Measurements from ENCODE around the gene PIK3C2G. TPM values are rescaled to one million over a fixed set of nuclear protein-coding genes. Genes with fewer than 3 reads are reported as not detected.
A peak's percentile ranks its signal among the peaks of the same experiment; 100 is the strongest.
"Not testable (repeated sequence)": the region's sequence is repeated elsewhere in the genome, so short reads cannot be mapped to it uniquely, and the experiment has no call there.

Gene PIK3C2G
- total and polyA plus RNA-seq, 7 donors = under 0.01 TPM; not detected in 6

DNA sequence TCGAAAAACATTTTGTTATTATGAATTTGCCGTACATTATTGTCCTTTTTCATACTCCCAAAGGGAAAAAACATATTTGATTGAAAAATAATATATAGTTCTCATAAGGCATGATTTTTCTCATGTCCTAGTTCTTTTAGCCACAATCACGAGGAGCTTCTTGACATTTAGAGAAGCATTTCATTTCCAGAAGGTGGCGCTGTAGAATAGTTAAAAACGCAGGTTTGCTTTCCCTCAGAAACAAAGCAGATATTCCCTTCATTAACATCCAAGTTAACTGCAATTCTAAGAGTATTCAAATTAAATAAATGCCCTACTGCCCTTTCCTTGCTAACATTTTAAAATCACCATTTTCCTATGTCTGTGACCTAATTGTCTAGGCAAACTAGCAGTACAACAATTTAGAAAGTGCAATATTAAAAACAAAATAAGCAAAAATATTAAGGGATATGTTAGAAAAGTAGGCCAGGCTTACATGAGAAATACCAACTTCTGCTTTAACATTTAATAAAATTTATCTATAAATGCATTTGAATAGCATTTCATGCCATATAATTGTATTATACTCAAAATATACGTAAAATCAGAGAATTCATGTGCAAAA lies 10.9 kb upstream of the PIK3C2G start:
- no peak for ATAC-seq
- intact Hi-C loops (cut with DNase I) = loop anchor here in 1 of 2 donors (10.0 kb wide), 1 partner anchor 934 kb away; no protein-coding TSS in a partner anchor

GRCh38 chr12:18254081-18254480 lies 7.2 kb upstream of the PIK3C2G start:
- TF ChIP-seq, protein P1, sequence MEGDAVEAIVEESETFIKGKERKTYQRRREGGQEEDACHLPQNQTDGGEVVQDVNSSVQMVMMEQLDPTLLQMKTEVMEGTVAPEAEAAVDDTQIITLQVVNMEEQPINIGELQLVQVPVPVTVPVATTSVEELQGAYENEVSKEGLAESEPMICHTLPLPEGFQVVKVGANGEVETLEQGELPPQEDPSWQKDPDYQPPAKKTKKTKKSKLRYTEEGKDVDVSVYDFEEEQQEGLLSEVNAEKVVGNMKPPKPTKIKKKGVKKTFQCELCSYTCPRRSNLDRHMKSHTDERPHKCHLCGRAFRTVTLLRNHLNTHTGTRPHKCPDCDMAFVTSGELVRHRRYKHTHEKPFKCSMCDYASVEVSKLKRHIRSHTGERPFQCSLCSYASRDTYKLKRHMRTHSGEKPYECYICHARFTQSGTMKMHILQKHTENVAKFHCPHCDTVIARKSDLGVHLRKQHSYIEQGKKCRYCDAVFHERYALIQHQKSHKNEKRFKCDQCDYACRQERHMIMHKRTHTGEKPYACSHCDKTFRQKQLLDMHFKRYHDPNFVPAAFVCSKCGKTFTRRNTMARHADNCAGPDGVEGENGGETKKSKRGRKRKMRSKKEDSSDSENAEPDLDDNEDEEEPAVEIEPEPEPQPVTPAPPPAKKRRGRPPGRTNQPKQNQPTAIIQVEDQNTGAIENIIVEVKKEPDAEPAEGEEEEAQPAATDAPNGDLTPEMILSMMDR (IDR thresholded peaks at IDR 0.05) = no peak
- Histone ChIP-seq H3K36me3 (ENCODE audit: insufficient read depth in 1 of 2, low read depth in 1 of 2) (no peaks in the 10 kb centered on the region), H3K9me3 (no peaks in the 10 kb centered on the region), H3K27me3 (ENCODE audit: insufficient read depth in 3 of 3, low read length in 2 of 3) (no peaks in the 10 kb centered on the region), H3K27ac (no peak overlapping the region), H3K4me1 (no peaks in the 10 kb centered on the region), H3K4me3 (no peak overlapping the region)
- ATAC-seq (no peak), DNase-seq (no peak)
- 65 to 70% (median 68%) methylated on average over 1 of the region's 1 CpG for WGBS, 3 donors
- intact Hi-C loops (cut with DNase I) = loop anchor here in 1 of 2 donors (10.0 kb wide), 1 partner anchor 931 kb away; no protein-coding TSS in a partner anchor

More for the DNA sequence above, 10.9 kb upstream of the PIK3C2G start:
- Histone ChIP-seq H3K27ac (no peak overlapping the region), H3K9me3 (no peaks in the 10 kb centered on the region), H3K36me3 (ENCODE audit: insufficient read depth in 1 of 2, low read depth in 1 of 2) (no peaks in the 10 kb centered on the region), H3K27me3 (ENCODE audit: insufficient read depth in 3 of 3, low read length in 2 of 3) (no peaks in the 10 kb centered on the region), H3K4me3 (no peak overlapping the region), H3K4me1 (no peaks in the 10 kb centered on the region)
- WGBS, 3 donors = 23 to 24% (median 23%) methylated on average over 6 of the region's 6 CpGs
- no peak for DNase-seq
- TF ChIP-seq, protein P1 (IDR thresholded peaks at IDR 0.05) = peak; percentile 49

GRCh38 chr12:18255004-18255403 lies 6.3 kb upstream of the PIK3C2G start:
- ATAC-seq; H3K27me3 ChIP-seq (ENCODE audit: insufficient read depth in 3 of 3, low read length in 2 of 3); DNase-seq; H3K9me3 ChIP-seq; H3K36me3 ChIP-seq (ENCODE audit: insufficient read depth in 1 of 2, low read depth in 1 of 2); H3K4me3 ChIP-seq; H3K4me1 ChIP-seq; H3K27ac ChIP-seq: not testable (repeated sequence)
- intact Hi-C loops (cut with DNase I) = loop anchor here in 1 of 2 donors (10.0 kb wide), 1 partner anchor 930 kb away; no protein-coding TSS in a partner anchor
- WGBS, 3 donors = 81 to 99% (median 95%) methylated on average over 6 of the region's 6 CpGs

DNA sequence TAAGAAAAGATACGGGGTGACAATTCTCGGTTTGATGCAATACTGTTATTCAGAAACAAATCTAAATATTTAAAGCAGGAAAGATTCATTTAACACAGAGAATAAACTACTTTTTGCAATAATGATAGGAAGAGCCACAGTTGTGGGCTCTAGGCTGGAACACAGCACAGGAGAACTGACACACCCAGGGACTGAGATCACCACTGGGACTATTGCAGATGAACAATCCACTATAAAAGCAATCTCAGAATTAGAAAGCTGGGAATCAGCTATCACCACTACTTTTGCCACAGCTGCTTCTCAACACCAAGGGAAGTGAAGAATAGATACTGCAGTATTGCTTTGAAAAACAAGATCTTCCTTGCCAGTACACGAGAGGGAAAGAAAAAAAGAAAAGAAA lies 4.1 kb upstream of the PIK3C2G start:
- no peaks in the 10 kb centered on the region for H3K4me1 ChIP-seq
- H3K27ac ChIP-seq = no peak overlapping the region
- intact Hi-C loops (cut with DNase I) = loop anchor here in 1 of 2 donors (10.0 kb wide), 1 partner anchor 928 kb away; no protein-coding TSS in a partner anchor
- H3K9me3 ChIP-seq = no peaks in the 10 kb centered on the region
- no peaks in the 10 kb centered on the region for H3K36me3 ChIP-seq (ENCODE audit: insufficient read depth in 1 of 2, low read depth in 1 of 2)
- WGBS, 3 donors = 81 to 89% (median 83%) methylated on average over 3 of the region's 3 CpGs
- no peak for ATAC-seq
- H3K27me3 ChIP-seq (ENCODE audit: insufficient read depth in 3 of 3, low read length in 2 of 3) = no peaks in the 10 kb centered on the region
- no peak for DNase-seq
- TF ChIP-seq, protein P1 (IDR thresholded peaks at IDR 0.05) = no peak
- H3K4me3 ChIP-seq = no peak overlapping the region

- ATAC-seq (no peak), DNase-seq (no peak)
- Histone ChIP-seq H3K4me3 (no peak overlapping the region), H3K36me3 (ENCODE audit: insufficient read depth in 1 of 2, low read depth in 1 of 2) (no peaks in the 10 kb centered on the region), H3K27me3 (ENCODE audit: insufficient read depth in 3 of 3, low read length in 2 of 3) (no peaks in the 10 kb centered on the region), H3K4me1 (no peaks in the 10 kb centered on the region), H3K27ac (no peak overlapping the region), H3K9me3 (no peaks in the 10 kb centered on the region)
- TF ChIP-seq, protein P1 (IDR thresholded peaks at IDR 0.05) = no peak
- intact Hi-C loops (cut with DNase I) = loop anchor here in 1 of 2 donors (10.0 kb wide), 1 partner anchor 926 kb away; no protein-coding TSS in a partner anchor
- 93 to 94% (median 93%) methylated on average over 2 of the region's 2 CpGs for WGBS, 3 donors
Observed at GRCh38 chr12:18258929-18259328, 2.4 kb upstream of the PIK3C2G start.
